ENCODE results near the gene GJA1.
"Not testable (repeated sequence)": the region's sequence is repeated elsewhere in the genome, so short reads cannot be mapped to it uniquely, and the experiment has no call there.

The GJA1 gene

GRCh38 chr6:121436960-121437850 lies 1.8 kb downstream of the GJA1 start:
- DNase-seq (ENCODE audit: low spot score): peak; percentile 67

GRCh38 chr6:121437851-121438651 lies 2.6 kb downstream of the GJA1 start:
- DNase-seq (ENCODE audit: low spot score): peak; percentile 26

GRCh38 chr6:121438869-121439268 lies 3.4 kb downstream of the GJA1 start:
- DNase-seq (ENCODE audit: low spot score): no peak

DNA sequence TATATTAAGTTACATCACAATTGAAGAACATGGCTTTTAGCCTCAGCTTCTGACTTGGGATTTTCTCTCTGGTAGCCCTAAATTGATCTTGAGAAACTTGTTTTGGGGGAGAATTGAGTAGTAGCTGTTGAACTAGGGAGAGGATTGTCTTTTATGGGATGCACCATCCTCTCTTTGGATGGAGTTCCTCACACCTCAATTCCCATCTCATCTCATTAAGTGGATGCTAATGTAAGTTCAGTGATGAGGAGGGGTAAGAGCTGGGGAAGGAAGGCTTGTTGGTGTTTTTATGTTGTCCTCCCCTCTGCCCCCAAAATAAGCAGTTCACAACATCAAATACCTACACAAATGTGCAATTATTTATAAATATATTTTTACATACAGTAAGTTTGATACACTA lies 4.0 kb downstream of the GJA1 start:
- no peak for DNase-seq (ENCODE audit: low spot score)

GRCh38 chr6:121439926-121440325 lies 4.5 kb downstream of the GJA1 start:
- no peak for DNase-seq (ENCODE audit: low spot score)

- DNase-seq (ENCODE audit: low spot score): no peak
These were observed 6.0 kb downstream of the GJA1 start for GRCh38 chr6:121441477-121441876.

- DNase-seq (ENCODE audit: low spot score): no peak
These were observed 7.1 kb downstream of the GJA1 start for GRCh38 chr6:121442576-121442975.

GRCh38 chr6:121443971-121444541 lies 8.6 kb downstream of the GJA1 start:
- DNase-seq (ENCODE audit: low spot score): peak; percentile 13

GRCh38 chr6:121446705-121447104 lies 11.3 kb downstream of the GJA1 start:
- DNase-seq (ENCODE audit: low spot score): not testable (repeated sequence)

GRCh38 chr6:121447746-121448145 lies 12.3 kb downstream of the GJA1 start:
- DNase-seq (ENCODE audit: low spot score): not testable (repeated sequence)

- DNase-seq (ENCODE audit: low spot score): not testable (repeated sequence)
These were observed 13.1 kb downstream of the GJA1 start for GRCh38 chr6:121448528-121448927.

- DNase-seq (ENCODE audit: low spot score): no peak
These were observed 13.9 kb downstream of the GJA1 start for GRCh38 chr6:121449331-121449730.

- DNase-seq (ENCODE audit: low spot score): no peak
These were observed 14.8 kb downstream of the GJA1 start for GRCh38 chr6:121450242-121450641.

- DNase-seq (ENCODE audit: low spot score): no peak
These were observed 15.8 kb downstream of the GJA1 start for GRCh38 chr6:121451250-121451649.

DNA sequence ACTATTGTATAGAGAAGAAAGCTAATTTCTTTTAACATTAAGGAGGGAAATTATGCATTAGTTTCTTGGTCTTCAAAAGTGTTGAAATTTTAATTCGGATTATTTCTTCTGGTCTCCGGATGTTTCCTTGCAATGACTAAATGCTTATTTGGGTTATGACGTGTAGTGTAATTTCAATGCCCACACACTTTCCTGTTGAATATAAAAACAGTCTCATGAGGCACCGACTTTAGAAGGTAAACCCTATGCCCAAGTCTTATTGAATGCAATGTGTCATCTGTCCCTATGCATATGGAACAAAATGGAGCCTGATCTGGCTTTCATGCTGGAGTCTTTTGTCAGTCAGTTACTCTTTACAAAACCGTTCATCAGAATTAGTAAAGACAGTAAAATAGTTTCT lies 17.7 kb downstream of the GJA1 start:
- no peak for DNase-seq (ENCODE audit: low spot score)

DNA sequence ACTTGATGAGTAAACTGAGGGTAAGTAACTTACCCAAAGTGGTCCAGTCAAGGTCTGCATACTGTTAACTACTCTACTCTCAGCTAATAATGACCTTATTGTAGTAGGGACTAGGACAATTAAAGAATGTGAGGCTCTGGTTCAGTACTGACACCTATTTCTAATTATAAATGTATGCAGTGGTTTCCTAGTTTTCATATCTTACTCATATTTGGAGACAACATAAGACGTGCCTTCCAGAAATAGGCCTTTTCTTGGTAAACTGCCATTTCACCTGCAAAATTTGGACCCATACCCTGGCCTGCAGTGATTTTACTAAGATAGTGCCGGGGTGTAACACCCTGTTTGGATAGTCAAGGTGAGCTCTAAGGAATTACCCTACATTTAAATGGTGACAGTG lies 24.7 kb downstream of the GJA1 start:
- no peak for DNase-seq (ENCODE audit: low spot score)

DNA sequence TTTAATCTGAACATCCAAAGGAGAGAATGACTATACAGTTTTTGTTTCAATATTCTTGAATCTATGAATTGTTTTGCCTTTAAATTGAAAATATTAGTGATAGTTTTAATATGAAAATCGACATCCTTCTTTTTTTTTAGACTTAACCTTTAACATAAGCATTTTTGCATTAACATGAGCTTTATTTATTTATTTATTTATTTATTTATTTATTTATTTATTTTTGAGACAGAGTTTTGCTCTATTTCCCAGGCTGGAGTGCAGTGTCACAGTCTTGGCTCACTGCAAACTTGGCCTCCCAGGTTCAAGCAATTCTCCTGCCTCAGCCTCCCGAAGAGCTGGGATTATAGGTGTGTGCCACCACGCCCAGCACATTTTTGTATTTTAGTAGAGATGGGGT lies 27.6 kb downstream of the GJA1 start:
- DNase-seq (ENCODE audit: low spot score): no peak

DNA sequence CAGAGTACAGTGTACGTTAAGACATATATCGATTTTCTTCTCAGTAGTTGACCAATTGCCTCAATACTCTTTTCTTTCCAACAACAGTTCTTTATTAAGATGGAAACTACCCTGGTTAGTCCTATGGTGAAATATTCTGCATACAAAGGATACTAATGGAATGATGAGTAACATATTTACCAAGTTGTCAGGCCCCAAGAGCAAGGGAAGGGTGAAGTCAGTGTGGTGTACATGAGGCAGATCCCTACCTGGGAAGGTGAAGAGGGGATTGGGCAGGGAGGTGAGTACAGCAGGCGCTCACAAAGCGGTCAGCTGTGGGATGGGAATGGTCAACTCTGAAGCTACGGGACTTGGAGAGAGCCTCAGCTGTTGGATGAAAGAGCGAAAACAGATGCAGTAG lies 29.7 kb downstream of the GJA1 start:
- DNase-seq (ENCODE audit: low spot score): no peak

DNA sequence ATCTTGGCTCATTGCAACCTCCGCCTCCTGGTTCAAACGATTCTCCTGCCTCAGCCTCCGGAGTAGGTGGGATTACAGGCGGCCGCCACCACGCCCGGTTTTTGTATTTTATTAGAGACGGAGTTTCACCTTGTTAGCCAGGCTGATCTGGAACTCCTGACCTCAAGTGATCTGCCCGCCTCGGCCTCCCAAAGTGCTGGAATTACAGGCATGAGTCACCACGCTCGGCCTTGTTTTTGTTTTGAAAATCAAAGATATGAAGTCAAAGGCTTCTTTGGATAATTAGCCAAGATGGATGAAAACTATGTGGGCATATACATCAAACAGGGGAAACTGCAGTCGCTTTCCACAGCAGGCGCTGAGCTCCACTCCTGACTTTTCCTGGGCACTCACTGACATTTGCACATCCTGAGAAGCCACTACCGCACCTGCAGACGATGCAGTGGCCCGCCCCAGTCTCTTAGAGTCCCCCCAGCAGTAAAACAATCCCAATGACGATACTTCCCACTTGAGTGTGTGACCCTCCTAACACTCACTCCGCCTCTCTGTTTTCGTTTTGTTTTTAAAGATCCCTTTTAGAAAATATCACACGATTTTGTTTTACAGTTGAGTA lies 44.1 kb downstream of the GJA1 start:
- no peak for DNase-seq (ENCODE audit: low spot score)

- DNase-seq (ENCODE audit: low spot score): no peak
These were observed 44.8 kb downstream of the GJA1 start for GRCh38 chr6:121480099-121480713.

DNA sequence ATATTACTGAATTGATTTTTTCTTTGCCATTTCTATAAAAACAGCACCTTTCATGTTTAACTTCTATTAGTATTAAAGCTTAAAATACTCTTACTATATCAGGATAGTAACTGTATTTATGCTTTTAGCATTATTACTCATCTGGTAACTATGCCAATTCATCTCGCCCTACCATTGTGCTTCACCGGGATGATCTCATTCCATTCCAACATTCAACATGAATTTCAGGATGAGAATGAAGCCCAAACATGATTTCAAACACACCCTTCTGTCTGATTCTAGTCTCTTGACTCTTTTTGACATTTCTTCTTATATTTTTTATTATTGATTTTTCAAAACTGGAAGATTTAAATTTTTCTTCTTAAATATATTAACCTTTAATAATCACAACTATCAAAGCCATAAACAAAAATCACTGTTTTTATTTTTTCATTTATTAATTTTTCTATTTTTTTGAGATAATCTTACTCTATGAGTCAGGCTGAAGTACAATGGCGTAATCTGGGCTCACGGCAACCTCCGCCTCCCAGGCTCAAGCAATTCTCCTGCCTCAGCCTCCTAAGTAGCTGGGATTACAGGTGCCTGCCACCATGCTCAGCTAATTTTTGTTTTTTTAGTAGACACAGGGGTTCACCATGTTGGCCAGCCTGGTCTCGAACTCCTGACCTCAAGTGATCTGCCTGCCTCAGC lies 46.7 kb downstream of the GJA1 start:
- peak; percentile 72 for DNase-seq (ENCODE audit: low spot score)

All from GM03348 (cell line).